HG02970 (cell line): ENCODE data around the gene TMEM98.
"Not testable (repeated sequence)": the region's sequence is repeated elsewhere in the genome, so short reads cannot be mapped to it uniquely, and the experiment has no call there.

Experiments
- ATAC-seq: cut with Tn5 transposase; IDR thresholded peaks from one replicate; pipeline ENCODE4 v1.9.1; 2021; ENCODE audit warnings: mild to moderate bottlenecking, moderate library complexity, moderate number of reproducible peaks; ENCODE audit not compliant: unreplicated experiment, low FRiP score

TMEM98 gene

GRCh38 chr17:32940706-32941390, 12.9 kb downstream of the TMEM98 start:
- ATAC-seq, result no peak

GRCh38 chr17:32941419-32942032, 13.6 kb downstream of the TMEM98 start:
- no peak for ATAC-seq

GRCh38 chr17:32943206-32943605, 15.3 kb downstream of the TMEM98 start:
- ATAC-seq, result no peak

- no peak for ATAC-seq
Observed at GRCh38 chr17:32943647-32944191, 15.8 kb downstream of the TMEM98 start.

GRCh38 chr17:32944248-32945020, 16.5 kb downstream of the TMEM98 start:
- no peak for ATAC-seq

GRCh38 chr17:32946375-32947135, 18.6 kb downstream of the TMEM98 start:
- no peak for ATAC-seq

GRCh38 chr17:32947736-32948135, 19.8 kb downstream of the TMEM98 start:
- no peak for ATAC-seq

GRCh38 chr17:32949181-32949580, 21.2 kb downstream of the TMEM98 start:
- no peak for ATAC-seq

- not testable (repeated sequence) for ATAC-seq
Observed at GRCh38 chr17:32952491-32952890, 24.5 kb downstream of the TMEM98 start.

GRCh38 chr17:32953045-32953444, 25.1 kb downstream of the TMEM98 start:
- no peak for ATAC-seq

GRCh38 chr17:32953857-32954256, 25.9 kb downstream of the TMEM98 start:
- no peak for ATAC-seq

GRCh38 chr17:32954477-32954876, 26.5 kb downstream of the TMEM98 start:
- ATAC-seq, result no peak

- no peak for ATAC-seq
Observed at GRCh38 chr17:32955155-32955554, 27.2 kb downstream of the TMEM98 start.

- ATAC-seq, result no peak
Observed at GRCh38 chr17:32956240-32956970, 28.5 kb downstream of the TMEM98 start.

- no peak for ATAC-seq
Observed at GRCh38 chr17:32958418-32958817, 30.5 kb downstream of the TMEM98 start.

- ATAC-seq, result no peak
Observed at GRCh38 chr17:32960815-32961214, 32.9 kb downstream of the TMEM98 start.

GRCh38 chr17:32962320-32962711, 34.4 kb downstream of the TMEM98 start:
- no peak for ATAC-seq

- ATAC-seq, result no peak
Observed at GRCh38 chr17:32964541-32964940, 36.6 kb downstream of the TMEM98 start.

GRCh38 chr17:32969231-32969630, 41.3 kb downstream of the TMEM98 start:
- not testable (repeated sequence) for ATAC-seq

GRCh38 chr17:32970281-32970680, 42.3 kb downstream of the TMEM98 start:
- ATAC-seq, result no peak
